Upper lobe of left lung (tissue), 6 donors: Measurements from ENCODE around the gene GAA. TPM values are rescaled to one million over a fixed set of nuclear protein-coding genes. Genes with fewer than 3 reads are reported as not detected.

Experiments used
- ATAC-seq, 2 donors: fragments of 200-7000 bp; cut with Tn5 transposase; one replicate each; pipeline ENCODE4 v1.9.1; 2022; ENCODE audit warnings: mild to moderate bottlenecking in 2 of 2, moderate library complexity in 2 of 2; ENCODE audit not compliant: low FRiP score in 2 of 2
- DNase-seq, 2 donors: peaks; one replicate each; pipeline ENCODE4 v3.0.0-alpha.2; 2019 to 2020
- H3K27ac ChIP-seq, 4 donors: fragments of 200-600 bp; sonication (generic); one replicate each; pipeline ENCODE4 v1.5.1; 2016 to 2019
- H3K27me3 ChIP-seq, 4 donors: fragments of 200-600 bp; sonication (generic); one replicate each; pipeline ENCODE4 v1.5.1; 2017 to 2019
- H3K36me3 ChIP-seq, 4 donors: fragments of 200-600 bp; sonication (generic); one replicate each; pipeline ENCODE4 v1.5.1; 2016 to 2019
- H3K4me1 ChIP-seq, 4 donors: fragments of 200-600 bp; sonication (generic); one replicate each; pipeline ENCODE4 v1.5.1; 2018 to 2019
- H3K4me3 ChIP-seq, 4 donors: fragments of 200-600 bp; sonication (generic); one replicate each; pipeline ENCODE4 v1.5.1; 2017 to 2019; ENCODE audit warnings: mild to moderate bottlenecking in 2 of 4, moderate library complexity in 1 of 4
- H3K9me3 ChIP-seq, 4 donors: fragments of 200-600 bp; sonication (generic); one replicate each; pipeline ENCODE4 v1.5.1; 2018 to 2019
- EP300 ChIP-seq, 4 donors: sonication (generic); formaldehyde crosslinking; IDR thresholded peaks; one replicate each; pipeline ENCODE4 v1.5.1; 2017; ENCODE audit warnings: antibody characterized with exemption in 4 of 4, control low read depth in 2 of 4
- POLR2A ChIP-seq, 4 donors: fragments of 450-650 bp; IDR thresholded peaks; one replicate each; pipeline ENCODE4 v1.5.1; 2016 to 2017; ENCODE audit warnings: antibody characterized with exemption in 4 of 4, mild to moderate bottlenecking in 2 of 4
- POLR2AphosphoS5 ChIP-seq, 2 donors: sonication (generic); formaldehyde crosslinking; IDR thresholded peaks; one replicate each; pipeline ENCODE4 v1.5.1; 2017; ENCODE audit warnings: antibody characterized with exemption in 2 of 2
- WGBS, 2 donors: methylation state at CpG; one replicate each; pipeline ENCODE4 v1.1.5; 2017 to 2018; 5-methylcytosine and 5-hydroxymethylcytosine counted together
- small RNA-seq, 4 donors: library from RNA; depleted of rRNA; stranded (forward); fragments of <200 nt; gene quantifications; one replicate each; pipeline ENCODE3, GENCODE V24; 2016
- total RNA-seq, 6 donors: library from RNA; depleted of rRNA in 4 of 6; stranded (reverse); fragments of >200 nt in 4 of 6; gene quantifications; one replicate each; pipeline versions ENCODE4 v1.1.0 to v1.2.1, GENCODE V29; 2016 to 2021
- TF ChIP-seq, protein P1 (sequence below), 6 experiments: fragments of 450-650 bp in 4 of 6; fragments of 200-600 bp in 2 of 6; sonication (generic) in 2 of 6; IDR thresholded peaks; one replicate each; pipeline ENCODE4 v1.5.1; 2016 to 2019; ENCODE audit warnings: antibody characterized with exemption in 6 of 6
- donor health status: DM: no; HTN: no; CAD: no; lungs with moderate emphysema.
- donor health status: DM: no; HTN: yes; CAD: no; lungs with severe emphysema.

The GAA gene
- total RNA-seq, 6 donors from 2014 or later, result 54.7 to 178 (median 157) TPM

DNA sequence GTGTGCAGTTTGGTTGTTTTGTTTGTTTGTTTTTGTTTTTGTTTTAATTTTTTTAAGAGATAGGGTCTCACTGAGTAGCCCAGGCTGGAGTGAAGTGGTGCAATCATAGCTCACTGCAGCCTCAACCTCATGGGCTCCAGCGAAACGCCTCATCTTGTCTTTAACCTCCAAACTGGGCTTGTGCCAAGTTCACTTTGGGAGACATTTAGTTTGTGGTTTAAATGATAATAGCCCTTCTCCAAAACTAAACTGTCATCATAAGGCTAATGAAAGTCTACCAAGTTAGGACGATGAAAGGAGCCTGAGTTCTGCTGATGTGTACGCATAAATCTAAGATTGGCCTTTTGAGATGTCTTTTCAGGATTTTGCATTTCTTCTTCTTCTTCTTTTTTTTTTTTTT, 62.0 kb downstream of the GAA start:
- WGBS, 2 donors, result 73 to 80% methylated on average over 4 of the region's 4 CpGs
- no peak for TF ChIP-seq POLR2AphosphoS5 (IDR thresholded peaks at IDR 0.05)
- H3K27me3 ChIP-seq, result no peaks in the 10 kb centered on the region
- no peak overlapping the region for H3K4me3 ChIP-seq
- H3K36me3 ChIP-seq, result no peaks in the 10 kb centered on the region
- no peaks in the 10 kb centered on the region for H3K9me3 ChIP-seq
- H3K27ac ChIP-seq, result no peak overlapping the region
- ATAC-seq (no peak), DNase-seq (no peak)
- H3K4me1 ChIP-seq, result no peaks in the 10 kb centered on the region

DNA sequence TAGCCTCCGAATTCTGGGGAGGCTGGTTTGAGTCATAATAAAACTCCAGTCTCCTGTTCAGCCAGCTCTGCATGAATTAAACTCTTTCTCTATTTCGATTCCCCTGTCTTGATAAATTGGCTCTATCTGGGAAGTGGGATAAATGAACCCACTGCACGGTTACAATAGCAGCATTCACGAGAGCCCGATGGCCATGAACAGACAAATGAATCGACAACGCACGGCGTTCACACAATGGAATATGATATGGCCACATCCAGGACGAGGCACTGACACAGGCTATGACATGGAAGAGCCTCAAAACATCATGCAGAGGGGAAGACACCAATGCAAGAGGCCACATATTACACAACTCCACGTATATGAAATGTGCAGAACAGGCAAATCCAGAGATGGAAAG, 62.8 kb downstream of the GAA start:
- ATAC-seq, result no peak
- H3K27ac ChIP-seq, result no peak overlapping the region
- 77 to 89% methylated on average over 11 of the region's 11 CpGs for WGBS, 2 donors

DNA sequence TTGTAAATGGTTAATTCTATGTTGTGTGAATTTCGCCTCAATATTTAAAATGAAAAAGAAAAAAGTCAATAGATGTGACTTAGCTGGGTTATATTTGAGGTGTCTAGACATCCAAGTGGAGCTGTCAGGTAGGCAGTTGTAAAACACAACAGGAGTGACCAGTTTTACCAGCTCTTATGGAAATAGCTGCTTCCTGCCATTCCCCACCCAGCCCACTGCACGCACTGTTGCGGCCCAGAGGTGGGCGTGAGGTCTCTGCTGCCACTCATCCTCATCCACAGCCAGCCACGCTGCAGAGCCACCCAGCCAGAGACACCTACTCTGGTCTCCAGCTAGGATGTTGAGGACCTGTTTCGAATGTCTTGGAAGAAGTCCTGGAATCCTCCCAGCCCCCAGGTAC, 65.1 kb downstream of the GAA start:
- no peaks in the 10 kb centered on the region for H3K27me3 ChIP-seq
- DNase-seq, result no peak
- no peak overlapping the region for H3K4me3 ChIP-seq
- no peak overlapping the region for H3K27ac ChIP-seq
- ATAC-seq, result no peak
- 67 to 71% methylated on average over 5 to 6 of the region's 6 CpGs for WGBS, 2 donors
- no peaks in the 10 kb centered on the region for H3K36me3 ChIP-seq
- H3K4me1 ChIP-seq, result no peaks in the 10 kb centered on the region
- no peaks in the 10 kb centered on the region for H3K9me3 ChIP-seq
- TF ChIP-seq POLR2AphosphoS5 (IDR thresholded peaks at IDR 0.05) (no peak), POLR2A (IDR thresholded peaks at IDR 0.05) (no peak), EP300 (IDR thresholded peaks at IDR 0.05) (no peak)
- TF ChIP-seq, protein P1, sequence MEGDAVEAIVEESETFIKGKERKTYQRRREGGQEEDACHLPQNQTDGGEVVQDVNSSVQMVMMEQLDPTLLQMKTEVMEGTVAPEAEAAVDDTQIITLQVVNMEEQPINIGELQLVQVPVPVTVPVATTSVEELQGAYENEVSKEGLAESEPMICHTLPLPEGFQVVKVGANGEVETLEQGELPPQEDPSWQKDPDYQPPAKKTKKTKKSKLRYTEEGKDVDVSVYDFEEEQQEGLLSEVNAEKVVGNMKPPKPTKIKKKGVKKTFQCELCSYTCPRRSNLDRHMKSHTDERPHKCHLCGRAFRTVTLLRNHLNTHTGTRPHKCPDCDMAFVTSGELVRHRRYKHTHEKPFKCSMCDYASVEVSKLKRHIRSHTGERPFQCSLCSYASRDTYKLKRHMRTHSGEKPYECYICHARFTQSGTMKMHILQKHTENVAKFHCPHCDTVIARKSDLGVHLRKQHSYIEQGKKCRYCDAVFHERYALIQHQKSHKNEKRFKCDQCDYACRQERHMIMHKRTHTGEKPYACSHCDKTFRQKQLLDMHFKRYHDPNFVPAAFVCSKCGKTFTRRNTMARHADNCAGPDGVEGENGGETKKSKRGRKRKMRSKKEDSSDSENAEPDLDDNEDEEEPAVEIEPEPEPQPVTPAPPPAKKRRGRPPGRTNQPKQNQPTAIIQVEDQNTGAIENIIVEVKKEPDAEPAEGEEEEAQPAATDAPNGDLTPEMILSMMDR (IDR thresholded peaks at IDR 0.05), result no peak

More for the DNA sequence above, 62.8 kb downstream of the GAA start:
- Histone ChIP-seq H3K27me3 (no peaks in the 10 kb centered on the region), H3K9me3 (no peaks in the 10 kb centered on the region), H3K4me3 (no peak overlapping the region), H3K36me3 (no peaks in the 10 kb centered on the region), H3K4me1 (no peaks in the 10 kb centered on the region)
- no peak for DNase-seq
- TF ChIP-seq, protein P1 (IDR thresholded peaks at IDR 0.05), result no peak
- TF ChIP-seq POLR2A (IDR thresholded peaks at IDR 0.05) (no peak), EP300 (IDR thresholded peaks at IDR 0.05) (no peak), POLR2AphosphoS5 (IDR thresholded peaks at IDR 0.05) (no peak)

DNA sequence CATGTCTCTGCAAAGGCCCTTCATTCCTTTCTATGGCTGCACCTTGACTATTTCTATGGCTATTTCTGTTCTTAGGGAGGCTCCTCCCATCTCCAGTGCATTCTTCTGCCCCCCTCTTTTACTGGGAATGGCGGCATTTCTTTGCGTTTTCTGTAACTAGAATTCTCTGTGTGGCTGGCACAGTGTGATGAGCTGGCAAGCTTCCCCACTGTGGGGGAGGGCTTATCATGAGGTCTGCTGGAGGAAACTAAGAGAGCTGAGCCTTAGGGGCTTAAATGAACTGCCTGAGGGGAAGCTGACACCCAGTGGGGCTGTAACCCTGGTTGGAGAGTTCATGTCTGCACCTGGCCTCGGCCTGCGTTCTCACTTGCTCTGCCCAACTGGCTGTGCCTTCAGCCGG, 67.0 kb downstream of the GAA start:
- no peak for DNase-seq
- Histone ChIP-seq H3K4me1 (no peaks in the 10 kb centered on the region), H3K9me3 (no peaks in the 10 kb centered on the region), H3K27me3 (no peaks in the 10 kb centered on the region), H3K27ac (no peak overlapping the region), H3K36me3 (no peaks in the 10 kb centered on the region), H3K4me3 (no peak overlapping the region)
- ATAC-seq, result no peak
- 55 to 78% methylated on average over 2 to 5 of the region's 5 CpGs for WGBS, 2 donors
- TF ChIP-seq POLR2AphosphoS5 (IDR thresholded peaks at IDR 0.05) (no peak), EP300 (IDR thresholded peaks at IDR 0.05) (no peak), POLR2A (IDR thresholded peaks at IDR 0.05) (no peak)
- TF ChIP-seq, protein P1 (IDR thresholded peaks at IDR 0.05), result no peak

GRCh38 chr17:80169107-80169506, 67.7 kb downstream of the GAA start:
- no peaks in the 10 kb centered on the region for H3K9me3 ChIP-seq
- no peak for DNase-seq
- TF ChIP-seq EP300 (IDR thresholded peaks at IDR 0.05) (no peak), POLR2A (IDR thresholded peaks at IDR 0.05) (no peak), POLR2AphosphoS5 (IDR thresholded peaks at IDR 0.05) (no peak)
- TF ChIP-seq, protein P1 (IDR thresholded peaks at IDR 0.05), result no peak
- no peaks in the 10 kb centered on the region for H3K27me3 ChIP-seq
- H3K4me3 ChIP-seq, result no peak overlapping the region
- H3K36me3 ChIP-seq, result no peaks in the 10 kb centered on the region
- 96% methylated on average over 5 of the region's 5 CpGs for whole genome bisulfite sequencing, 2 donors
- no peak for ATAC-seq
- H3K4me1 ChIP-seq, result no peaks in the 10 kb centered on the region
- no peak overlapping the region for H3K27ac ChIP-seq

Small RNA genes lying within 50 kb of the gene (small RNA-seq; reads per million reads assigned to genes)
- gene AC087741.2 (0 reads per million in 4 donors), gene MIR1268B (0 reads per million in 4 donors)

Other genes starting within 250 kb of the GAA start
- 10 to 100 TPM; 15.6 to 60.8 (median 24.1) TPM for gene TBC1D16, start 65.7 kb upstream of the GAA start, total RNA-seq
- gene CCDC40, start 64.9 kb upstream of the GAA start, total RNA-seq, result 10 to 100 TPM in 5 of 6 donors, 1 to 10 TPM in 1; 4.1 to 96.4 (median 24.2) TPM
- gene EIF4A3, start 45.5 kb downstream of the GAA start, total RNA-seq, result 10 to 100 TPM; 48.2 to 86.2 (median 61.8) TPM
- 1 to 10 TPM in 4 of 6 donors, under 1 TPM in 2; 0.15 to 7.3 (median 1.0) TPM for gene CARD14, start 68.4 kb downstream of the GAA start, total RNA-seq
- gene SGSH, start 118.8 kb downstream of the GAA start, total RNA-seq, result 100 to 1,000 TPM in 2 of 6 donors, 10 to 100 TPM in 4; 36.3 to 264 (median 65.0) TPM
- 100 to 1,000 TPM in 1 of 6 donors, 10 to 100 TPM in 5; 14.8 to 162 (median 43.1) TPM for gene SLC26A11, start 118.8 kb downstream of the GAA start, total RNA-seq
- gene RNF213, start 159.3 kb downstream of the GAA start, total RNA-seq, result 100 to 1,000 TPM; 135 to 619 (median 207) TPM